Calu3 (cell line): Measurements from ENCODE around the gene ACTBL2. TPM values are rescaled to one million over a fixed set of nuclear protein-coding genes. Genes with fewer than 3 reads are reported as not detected.

ENCODE experiments used
- Bru-seq: library from RNA; stranded (reverse); fragments of 400-500 nt; gene quantifications from one replicate; lab custom pipeline; 2021; lab: Mats Ljungman, UMichigan
- BruChase-seq, 2 experiments: library from RNA; stranded (reverse); fragments of 400-500 nt; gene quantifications; one replicate each; lab custom pipeline; 2021; lab: Mats Ljungman, UMichigan
- BruUV-seq: library from RNA; stranded (reverse); fragments of 400-500 nt; replicated peaks from 2 replicates; lab custom pipeline; 2021; lab: Mats Ljungman, UMichigan
- CTCF ChIA-PET: fragments of 300-600 bp; sonication (Branson Sonifier 250); formaldehyde crosslinking; loops from one replicate; lab custom pipeline; 2022; ENCODE audit warnings: antibody characterized with exemption; lab: Charles Lee
- DNase-seq: peaks from one replicate; pipeline ENCODE4 v3.0.0; 2022
- H3K27ac Mint-ChIP-seq: one replicate; pipeline ENCODE4 v1.8.0; 2022; ENCODE audit warnings: mixed read lengths; ENCODE audit not compliant: unreplicated experiment
- H3K27me3 Mint-ChIP-seq: one replicate; pipeline ENCODE4 v1.8.0; 2022; ENCODE audit warnings: mixed read lengths; ENCODE audit not compliant: unreplicated experiment
- H3K36me3 Mint-ChIP-seq: one replicate; pipeline ENCODE4 v1.8.0; 2022; ENCODE audit warnings: mild to moderate bottlenecking, moderate library complexity, mixed read lengths; ENCODE audit not compliant: insufficient read depth, unreplicated experiment
- H3K4me1 Mint-ChIP-seq: one replicate; pipeline ENCODE4 v1.8.0; 2022; ENCODE audit warnings: mild to moderate bottlenecking, low read depth, mixed read lengths; ENCODE audit not compliant: unreplicated experiment
- H3K4me3 Mint-ChIP-seq: one replicate; pipeline ENCODE4 v1.8.0; 2022; ENCODE audit warnings: mild to moderate bottlenecking, low read depth, moderate library complexity, mixed read lengths; ENCODE audit not compliant: unreplicated experiment
- H3K9me3 Mint-ChIP-seq: one replicate; pipeline ENCODE4 v1.8.0; 2022; ENCODE audit warnings: low read depth, mixed read lengths; ENCODE audit not compliant: unreplicated experiment
- intact Hi-C: fragments of 100-400 bp; cut with micrococcal nuclease; formaldehyde crosslinking; loops from one replicate; pipeline ENCODE4 v1.10.0; 2022; ENCODE audit not compliant: unreplicated experiment
- long read RNA-seq: library from polyadenylated mRNA; stranded (forward); transcript quantifications from one replicate; pipeline ENCODE4 v2.0.0, GENCODE V29; 2022
- total RNA-seq: library from RNA; stranded (reverse); gene quantifications from 2 replicates; pipeline ENCODE4 v1.2.3, GENCODE V29; 2022
- TF ChIP-seq, protein P1 (sequence below): fragments of 200-600 bp; IDR thresholded peaks from one replicate; pipeline ENCODE4 v1.8.0; 2022; ENCODE audit warnings: antibody characterized with exemption; ENCODE audit not compliant: unreplicated experiment

The ACTBL2 gene
- total RNA-seq (0.42 and 0.45 TPM in 2 replicates), Bru-seq, nascent RNA (percentile 14 among the genes with signal in this experiment), BruChase-seq, experiment 1, labeled RNA remaining after a 6-hour chase (percentile 56 among the genes with signal in this experiment), BruChase-seq, experiment 2, labeled RNA remaining after a 2-hour chase (percentile 43 among the genes with signal in this experiment)
- long read RNA-seq, partial matches to known transcripts: 0 of 1 reads
- long read RNA-seq, other reads (novel, unspliced or antisense): 0 of 1 reads

DNA sequence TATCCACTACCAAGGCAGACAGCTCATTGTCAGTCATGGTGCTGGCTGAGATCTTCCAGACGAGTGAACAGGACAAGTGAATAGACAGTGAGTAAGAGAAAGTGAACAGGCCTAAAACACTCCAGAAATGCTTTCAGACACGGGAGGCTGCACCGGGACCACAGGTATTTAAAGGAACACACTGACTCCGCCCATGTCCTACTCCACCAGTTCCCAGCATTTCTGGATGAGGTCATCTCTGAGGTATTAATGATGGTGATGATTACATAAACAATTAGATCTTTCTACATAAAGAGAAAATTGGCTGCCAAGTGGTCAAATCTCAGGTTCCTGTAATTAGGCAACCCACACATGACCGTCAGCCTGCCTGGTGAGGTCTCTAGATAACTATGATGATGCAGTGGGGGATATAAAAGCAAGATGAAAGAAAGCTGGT is at the start of gene ACTBL2:
Gene ACTBL2, minus strand, starts transcription at position 141 of the 436 bp plus-strand sequence. Its CDS starts 104 bp downstream, at position 37.
- Mint-ChIP-seq H3K4me1 (peaks cover 13% of the 10 kb centered on the region), H3K27me3 (no peaks in the 10 kb centered on the region), H3K36me3 (no peaks in the 10 kb centered on the region), H3K27ac (peak within 1 kb of the TSS; percentile 55), H3K9me3 (no peaks in the 10 kb centered on the region), H3K4me3 (no peak within 1 kb of the TSS)
- CTCF ChIA-PET: interaction anchor here (0.8 kb wide), 1 partner anchor 978 kb away, joined by 3 read pairs; no protein-coding TSS in a partner anchor
- no TSS peak for BruUV-seq
- intact Hi-C loops: no loop called here
- peak; percentile 25 for DNase-seq
- TF ChIP-seq, protein P1, sequence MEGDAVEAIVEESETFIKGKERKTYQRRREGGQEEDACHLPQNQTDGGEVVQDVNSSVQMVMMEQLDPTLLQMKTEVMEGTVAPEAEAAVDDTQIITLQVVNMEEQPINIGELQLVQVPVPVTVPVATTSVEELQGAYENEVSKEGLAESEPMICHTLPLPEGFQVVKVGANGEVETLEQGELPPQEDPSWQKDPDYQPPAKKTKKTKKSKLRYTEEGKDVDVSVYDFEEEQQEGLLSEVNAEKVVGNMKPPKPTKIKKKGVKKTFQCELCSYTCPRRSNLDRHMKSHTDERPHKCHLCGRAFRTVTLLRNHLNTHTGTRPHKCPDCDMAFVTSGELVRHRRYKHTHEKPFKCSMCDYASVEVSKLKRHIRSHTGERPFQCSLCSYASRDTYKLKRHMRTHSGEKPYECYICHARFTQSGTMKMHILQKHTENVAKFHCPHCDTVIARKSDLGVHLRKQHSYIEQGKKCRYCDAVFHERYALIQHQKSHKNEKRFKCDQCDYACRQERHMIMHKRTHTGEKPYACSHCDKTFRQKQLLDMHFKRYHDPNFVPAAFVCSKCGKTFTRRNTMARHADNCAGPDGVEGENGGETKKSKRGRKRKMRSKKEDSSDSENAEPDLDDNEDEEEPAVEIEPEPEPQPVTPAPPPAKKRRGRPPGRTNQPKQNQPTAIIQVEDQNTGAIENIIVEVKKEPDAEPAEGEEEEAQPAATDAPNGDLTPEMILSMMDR: no peak

DNA sequence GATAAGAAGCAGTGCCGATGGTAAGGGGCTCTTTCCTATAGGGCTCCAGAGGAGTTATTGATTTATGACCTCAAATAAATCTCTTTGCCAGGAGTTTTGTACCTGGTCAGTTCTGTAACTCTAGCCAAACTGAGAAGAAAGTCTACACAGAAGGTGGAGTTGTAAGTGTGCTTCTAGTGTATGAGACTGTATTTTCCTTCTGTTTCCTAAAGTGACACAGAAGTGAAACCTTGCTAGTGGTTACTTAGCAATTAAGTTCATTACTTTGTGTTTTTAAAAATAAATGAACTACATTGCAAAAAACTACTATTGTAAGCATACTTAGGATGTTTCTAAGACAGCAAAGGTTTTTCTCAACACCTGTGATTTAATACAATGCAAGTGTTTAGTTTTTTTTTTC is 48.7 kb upstream of the ACTBL2 start:
- Mint-ChIP-seq H3K4me1 (peaks cover 8% of the 10 kb centered on the region), H3K27ac (no peak overlapping the region), H3K9me3 (no peaks in the 10 kb centered on the region), H3K36me3 (peaks cover 4% of the 10 kb centered on the region), H3K4me3 (no peak overlapping the region), H3K27me3 (no peaks in the 10 kb centered on the region)
- intact Hi-C loops: no loop called here
- CTCF ChIA-PET: no interaction called here
- no TSS peak for BruUV-seq
- TF ChIP-seq, protein P1: no peak
- no peak for DNase-seq

GRCh38 chr5:57529864-57530263 is 47.3 kb upstream of the ACTBL2 start:
- no TSS peak for BruUV-seq
- Mint-ChIP-seq H3K36me3 (peaks cover 4% of the 10 kb centered on the region), H3K9me3 (no peaks in the 10 kb centered on the region), H3K27me3 (no peaks in the 10 kb centered on the region), H3K27ac (no peak overlapping the region), H3K4me3 (no peak overlapping the region), H3K4me1 (peaks cover 8% of the 10 kb centered on the region)
- CTCF ChIA-PET: no interaction called here
- intact Hi-C loops: no loop called here
- TF ChIP-seq, protein P1: no peak
- DNase-seq: no peak

GRCh38 chr5:57527870-57528269 is 45.3 kb upstream of the ACTBL2 start:
- Mint-ChIP-seq H3K9me3 (no peaks in the 10 kb centered on the region), H3K36me3 (peaks cover 4% of the 10 kb centered on the region), H3K27me3 (no peaks in the 10 kb centered on the region), H3K27ac (no peak overlapping the region), H3K4me3 (no peak overlapping the region), H3K4me1 (peaks cover 1% of the 10 kb centered on the region)
- intact Hi-C loops: no loop called here
- DNase-seq: no peak
- no TSS peak for BruUV-seq
- TF ChIP-seq, protein P1: no peak
- CTCF ChIA-PET: no interaction called here
